GM08714 (cell line): ENCODE measurements around the gene CDC14A.
"Not testable (repeated sequence)": the region's sequence is repeated elsewhere in the genome, so short reads cannot be mapped to it uniquely, and the experiment has no call there.

ENCODE experiments used
- H3K4me3 ChIP-seq: fragments of 200-500 bp; sonication (Bioruptor generic); 2 replicates; pipeline ENCODE4 v1.5.1; 2014; ENCODE audit warnings: mild to moderate bottlenecking, low read length, inconsistent platforms
- ZNF274 ChIP-seq: IDR thresholded peaks from 2 replicates; pipeline ENCODE4 v1.6.1; 2012; ENCODE audit warnings: mild to moderate bottlenecking, low read depth, low read length

CDC14A gene

DNA sequence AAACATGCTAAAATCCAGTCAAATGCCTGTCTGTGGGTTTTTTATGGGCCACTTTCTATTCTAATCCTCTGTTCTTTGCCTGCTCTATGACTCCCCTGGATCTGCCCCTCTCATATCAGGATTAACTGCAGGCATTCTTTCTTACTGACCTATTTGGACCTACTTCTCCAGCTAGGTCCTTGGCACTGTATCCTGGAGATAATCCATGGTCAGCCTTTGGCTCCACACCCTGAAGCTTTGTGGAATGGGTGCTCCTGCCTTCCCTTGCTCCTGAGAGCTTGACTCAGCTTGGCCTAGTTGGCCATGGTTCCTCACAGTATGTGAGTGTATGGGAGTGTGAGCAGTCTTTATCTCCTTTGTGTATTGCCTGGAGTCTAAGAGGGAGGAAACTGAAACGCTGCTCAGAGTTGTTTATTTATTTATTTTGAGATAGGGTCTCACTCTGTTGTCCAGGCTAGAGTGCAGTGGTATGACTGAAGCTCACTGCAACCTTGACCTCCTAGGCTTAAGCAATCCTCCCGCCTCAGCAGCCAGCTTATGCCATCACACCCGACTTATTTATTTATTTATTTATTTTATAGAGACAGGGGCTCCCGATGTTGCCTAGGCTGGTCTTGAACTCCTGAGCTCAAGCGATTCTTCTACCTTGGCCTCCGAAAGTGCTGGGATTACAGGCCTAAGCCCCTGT lies 28.7 kb upstream of the CDC14A start:
- TF ChIP-seq ZNF274: no peak

DNA sequence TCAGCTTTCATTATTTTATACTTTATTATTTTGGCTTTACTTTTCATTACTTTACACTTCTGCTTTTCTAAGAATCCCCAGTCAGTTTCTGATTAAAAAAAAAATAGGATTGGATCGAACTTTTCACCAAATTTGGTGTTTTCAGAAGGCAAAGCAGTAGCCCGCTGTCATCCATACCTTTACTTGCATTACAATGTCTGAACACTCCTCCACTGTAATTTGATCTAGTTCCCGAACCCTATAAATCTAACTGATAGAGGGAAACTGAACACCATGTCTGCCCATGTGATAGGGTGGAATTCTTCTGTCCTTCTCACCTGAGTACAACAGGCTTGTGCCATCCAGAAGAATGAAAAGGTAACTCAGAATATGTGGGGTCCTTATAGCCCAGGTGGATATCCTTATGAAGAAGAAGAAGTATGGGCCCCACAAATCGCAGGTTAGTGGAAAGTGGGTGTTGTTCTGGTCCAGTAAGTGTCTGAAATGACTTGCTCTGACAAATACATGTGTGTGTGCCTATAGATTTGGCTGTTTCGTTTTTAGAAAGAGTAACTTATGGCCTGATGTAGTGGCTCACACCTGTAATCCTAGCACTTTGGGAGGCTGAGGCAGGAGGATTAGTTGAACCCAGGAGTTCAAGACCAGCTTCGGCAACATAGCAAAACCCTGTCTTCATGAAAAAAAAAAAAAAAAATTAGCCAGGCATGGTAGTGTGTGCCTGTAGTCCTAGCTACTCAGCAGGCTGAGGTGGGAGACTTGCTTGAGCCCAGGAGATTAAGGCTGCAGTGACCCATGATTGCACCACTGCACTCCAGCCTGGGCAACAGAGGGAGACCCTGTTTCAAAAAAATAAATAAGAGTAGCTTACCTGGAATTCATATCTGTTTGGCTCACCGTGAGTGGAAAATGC lies 26.6 kb upstream of the CDC14A start:
- H3K4me3 ChIP-seq: no peak overlapping the region
- no peak for TF ChIP-seq ZNF274

More for the DNA sequence above, 28.7 kb upstream of the CDC14A start:
- no peak overlapping the region for H3K4me3 ChIP-seq

DNA sequence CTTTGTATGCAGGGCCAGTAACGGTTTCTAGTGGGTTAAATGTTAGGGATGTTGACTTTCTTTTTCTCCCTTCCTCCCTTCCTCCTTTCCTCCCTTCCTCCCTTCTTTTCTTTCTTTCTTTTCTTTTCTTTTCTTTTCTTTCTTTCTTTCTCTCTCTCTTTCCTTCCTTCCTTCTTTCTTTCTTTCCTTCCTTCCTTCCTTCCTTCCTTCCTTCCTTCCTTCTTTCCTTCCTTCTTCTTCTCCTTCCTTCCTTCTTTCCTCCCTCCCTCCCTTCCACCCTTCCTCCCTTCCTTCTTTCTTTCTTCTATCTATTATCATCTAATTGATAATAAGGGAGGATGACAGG lies 26.0 kb upstream of the CDC14A start:
- H3K4me3 ChIP-seq: not testable (repeated sequence)

DNA sequence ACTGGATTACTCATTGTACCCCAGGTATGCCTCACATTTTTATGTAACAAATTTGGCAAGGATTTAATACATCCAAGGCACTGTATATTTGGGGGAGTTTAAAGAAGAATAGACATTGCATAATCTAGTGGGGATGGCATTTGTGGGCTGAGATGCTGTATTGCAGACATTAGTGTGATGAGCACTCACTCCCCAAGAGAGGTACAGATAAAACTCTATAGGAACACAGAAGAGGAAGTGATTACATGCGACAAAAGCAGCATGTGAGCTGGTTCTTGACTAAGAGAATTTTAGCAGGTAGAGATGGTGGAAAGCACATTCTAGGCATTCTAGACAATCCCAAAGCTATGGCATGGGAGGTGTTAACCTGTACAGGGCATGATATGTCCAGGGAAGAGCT lies 24.2 kb upstream of the CDC14A start:
- no peak overlapping the region for H3K4me3 ChIP-seq
- TF ChIP-seq ZNF274: no peak

DNA sequence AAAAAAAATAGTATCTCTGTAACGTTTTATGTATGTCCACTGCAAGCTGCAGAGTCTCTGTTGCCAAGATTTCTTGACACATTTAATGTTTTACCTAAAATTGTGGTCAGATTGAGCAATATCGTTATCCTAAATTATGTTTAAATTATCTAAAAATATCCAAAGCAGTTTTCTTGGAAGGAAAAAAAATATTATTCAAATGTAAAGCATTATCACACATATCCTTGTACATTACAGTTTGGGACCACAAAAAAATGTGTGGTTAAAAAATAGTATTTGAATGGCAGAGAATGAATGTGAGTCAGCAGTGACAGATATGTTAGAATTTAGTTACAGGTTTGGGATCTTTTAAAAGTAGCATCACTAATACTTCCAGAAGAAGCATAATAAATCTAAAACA lies 21.2 kb upstream of the CDC14A start:
- not testable (repeated sequence) for H3K4me3 ChIP-seq

DNA sequence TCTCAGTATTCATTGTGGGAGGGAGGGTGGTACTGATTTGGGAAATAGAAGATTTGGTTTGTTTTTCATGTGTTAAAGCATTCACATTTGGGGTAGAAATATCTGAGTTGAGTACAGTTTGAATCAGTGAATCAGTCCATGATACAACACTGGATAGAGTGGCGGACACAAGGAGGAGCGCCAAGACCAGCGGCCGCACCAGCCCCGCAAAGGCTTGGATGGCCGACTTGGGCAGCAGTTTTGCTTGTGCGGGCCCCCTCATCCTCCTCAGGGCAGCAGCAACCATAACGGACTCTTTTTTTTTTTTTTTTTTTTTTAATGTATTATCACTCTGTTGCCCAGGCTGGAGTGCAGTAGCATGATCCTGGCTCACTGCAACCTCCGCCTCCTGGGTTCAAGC lies 20.0 kb upstream of the CDC14A start:
- no peak overlapping the region for H3K4me3 ChIP-seq
- TF ChIP-seq ZNF274: no peak

DNA sequence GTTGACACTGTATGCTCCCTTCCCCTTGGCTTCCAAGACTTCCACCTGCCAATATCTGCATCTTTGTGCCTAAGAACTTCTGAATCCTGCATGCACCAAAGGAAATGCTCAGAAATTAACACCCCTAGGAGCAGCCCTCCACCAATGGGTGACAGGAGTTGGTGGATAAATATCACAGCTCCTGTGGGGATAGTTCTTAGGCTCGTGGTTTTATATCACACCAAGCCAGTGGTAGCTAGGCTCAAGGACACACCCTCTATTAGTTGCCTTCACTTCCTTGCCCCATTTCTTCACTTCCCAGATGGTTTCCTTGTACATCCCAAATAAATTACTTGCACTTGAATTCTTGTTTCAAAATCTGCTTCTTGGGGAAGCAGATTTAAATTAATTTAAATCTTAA lies 16.9 kb upstream of the CDC14A start:
- no peak overlapping the region for H3K4me3 ChIP-seq

DNA sequence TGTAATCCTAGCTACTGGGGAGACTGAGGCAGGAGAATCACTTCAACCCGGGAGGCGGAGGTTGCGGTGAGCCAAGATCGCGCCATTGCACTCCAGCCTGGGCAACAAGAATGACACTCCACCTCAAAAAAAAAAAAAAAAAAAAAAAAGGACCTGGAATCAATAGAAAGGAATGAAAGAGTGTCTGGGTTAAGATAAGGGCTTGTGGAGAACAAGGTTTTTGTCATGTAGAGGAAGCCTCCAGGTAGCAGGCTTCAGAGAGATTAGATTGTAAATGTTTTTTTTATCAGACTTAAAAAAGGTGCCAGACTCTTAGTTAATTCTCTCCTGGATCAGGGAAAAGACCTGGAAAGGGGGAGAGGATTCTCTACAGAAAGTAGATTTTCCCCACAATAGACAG lies 14.4 kb upstream of the CDC14A start:
- H3K4me3 ChIP-seq: not testable (repeated sequence)

More for the DNA sequence above, 16.9 kb upstream of the CDC14A start:
- TF ChIP-seq ZNF274: no peak

DNA sequence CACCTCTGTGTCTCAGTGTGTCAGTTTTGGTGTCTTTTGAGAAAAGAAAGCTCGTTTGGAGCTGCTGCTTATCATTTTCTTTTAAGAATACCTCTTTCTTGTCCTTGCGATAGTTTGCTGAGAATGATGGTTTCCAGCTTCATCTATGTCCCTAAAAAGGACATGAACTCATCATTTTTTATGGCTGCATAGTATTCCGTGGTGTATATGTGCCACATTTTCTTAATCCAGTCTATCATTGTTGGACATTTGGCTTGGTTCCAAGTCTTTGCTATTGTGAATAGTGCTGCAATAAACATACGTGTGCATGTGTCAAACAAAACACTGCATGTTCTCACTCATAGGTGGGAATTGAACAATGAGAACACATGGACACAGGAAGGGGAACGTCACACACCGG lies 12.6 kb upstream of the CDC14A start:
- not testable (repeated sequence) for H3K4me3 ChIP-seq

DNA sequence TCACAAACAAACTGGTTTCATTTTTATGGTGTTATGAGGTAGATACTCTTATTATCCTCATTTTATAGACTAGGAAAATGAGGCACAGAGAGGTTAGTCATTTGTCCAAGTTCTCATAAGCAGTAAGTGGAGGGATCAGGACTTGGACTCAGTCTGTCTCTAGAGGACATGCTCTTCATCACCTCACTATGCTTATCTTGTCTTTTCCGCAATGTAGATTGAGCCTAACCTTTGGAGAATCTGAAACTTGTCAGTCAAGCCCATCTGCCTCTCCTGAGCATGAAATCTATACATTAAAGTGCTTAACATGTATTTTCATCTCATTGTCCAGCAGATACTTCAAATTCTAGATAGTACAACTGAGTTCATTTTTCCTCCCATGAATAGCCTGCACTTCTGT lies 11.8 kb upstream of the CDC14A start:
- no peak for TF ChIP-seq ZNF274

DNA sequence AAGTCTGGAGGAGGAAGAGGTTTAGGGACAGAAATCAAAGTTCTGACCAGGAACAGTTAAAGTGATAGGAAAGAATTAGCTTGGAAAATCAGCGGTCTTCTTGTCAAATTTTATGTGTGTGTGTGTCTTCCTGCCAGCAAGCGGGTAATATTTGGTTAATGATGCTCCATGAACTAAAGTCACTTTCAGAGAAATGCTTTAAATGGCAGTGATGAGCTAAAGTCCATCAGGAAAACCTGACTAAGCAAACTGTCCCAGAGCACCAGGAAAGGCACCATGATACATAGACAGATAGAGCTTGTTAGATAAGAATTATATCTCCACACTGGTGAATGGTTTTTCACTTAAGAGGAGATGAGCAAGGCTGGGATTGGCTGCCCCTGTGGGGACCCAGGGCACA lies 10.0 kb upstream of the CDC14A start:
- H3K4me3 ChIP-seq: no peak overlapping the region
- TF ChIP-seq ZNF274: no peak

More for the DNA sequence above, 11.8 kb upstream of the CDC14A start:
- H3K4me3 ChIP-seq: no peak overlapping the region

DNA sequence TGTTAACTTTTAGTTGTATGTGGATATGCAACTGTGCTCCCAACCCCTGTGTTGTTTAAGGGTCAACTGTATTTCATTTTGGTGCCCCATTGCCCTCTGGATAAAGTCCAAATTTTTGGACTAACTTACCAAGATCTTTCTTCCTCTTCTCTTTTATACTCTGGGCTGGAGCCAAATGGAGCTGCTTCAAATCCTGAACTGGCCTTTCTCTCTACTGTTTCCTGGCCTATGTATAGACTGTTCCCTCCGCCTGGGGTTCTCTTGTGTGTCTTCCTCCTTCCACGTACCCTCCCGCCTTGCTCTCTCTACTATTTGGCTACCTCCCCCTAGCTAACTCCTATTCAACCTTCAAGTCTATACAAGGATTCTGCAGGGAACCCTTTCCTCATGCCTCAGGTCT lies 8.4 kb upstream of the CDC14A start:
- H3K4me3 ChIP-seq: no peak overlapping the region
- no peak for TF ChIP-seq ZNF274

DNA sequence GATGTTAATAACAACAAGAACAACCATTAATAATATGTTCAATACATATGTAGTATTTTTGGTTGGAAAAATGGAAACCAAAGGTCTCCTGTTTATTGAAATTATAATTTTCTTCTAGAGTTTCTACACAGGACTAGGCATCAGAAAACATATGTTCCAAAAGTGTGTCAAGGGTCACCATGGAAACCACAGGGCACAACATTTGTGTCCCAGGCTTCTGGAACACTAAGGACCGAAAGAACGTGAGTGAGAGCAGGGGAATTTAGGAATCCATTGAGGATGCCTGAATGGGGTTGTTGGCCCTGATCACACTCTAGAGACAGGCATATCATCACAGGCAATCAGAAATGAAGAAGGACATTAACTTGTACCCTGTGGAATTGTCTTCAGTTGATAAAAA lies 7.5 kb upstream of the CDC14A start:
- TF ChIP-seq ZNF274: no peak
- H3K4me3 ChIP-seq: no peak overlapping the region

DNA sequence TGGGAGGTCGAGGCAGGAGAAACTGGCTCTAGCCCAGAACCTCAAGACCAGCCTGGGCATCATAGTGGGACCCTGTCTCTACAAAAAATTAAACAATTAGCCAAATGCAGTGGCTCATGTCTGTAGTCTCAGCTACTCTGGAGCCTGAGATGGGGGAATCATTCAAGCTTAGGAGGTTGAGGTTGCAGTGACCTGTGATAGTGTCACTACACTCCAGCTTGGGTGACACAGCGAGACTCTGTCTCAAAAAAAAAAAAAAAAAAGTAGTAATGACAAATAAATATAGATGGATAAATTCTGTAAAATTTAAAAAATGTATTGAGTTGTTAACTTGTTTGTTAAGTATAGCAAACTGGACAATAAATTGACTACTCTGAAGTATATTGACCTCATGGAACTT lies 5.9 kb upstream of the CDC14A start:
- TF ChIP-seq ZNF274: no peak
- no peak overlapping the region for H3K4me3 ChIP-seq
